ENCODE measurements around the gene OSBPL1A.

DNA sequence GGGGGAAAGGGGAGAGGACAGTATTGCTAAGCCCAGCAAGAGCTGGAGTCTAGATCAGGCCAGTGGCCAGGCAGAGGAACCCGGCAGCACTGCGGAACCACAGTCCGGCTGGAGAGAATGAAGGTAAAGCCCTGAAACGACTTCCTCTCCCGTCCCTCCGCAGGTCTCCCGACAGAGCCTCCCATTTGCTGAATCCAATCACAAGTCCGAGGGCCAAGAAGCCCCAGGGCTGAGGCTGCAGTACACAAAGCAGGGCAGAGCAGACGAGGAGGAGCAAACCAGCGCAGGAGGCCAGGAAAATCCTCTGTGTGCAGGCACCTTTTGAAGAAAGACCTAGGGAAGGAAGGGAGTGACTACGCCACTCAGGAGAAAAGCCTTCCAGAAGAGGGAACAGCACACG is 104.4 kb downstream of the OSBPL1A start:
- TF ChIP-seq, protein P1, sequence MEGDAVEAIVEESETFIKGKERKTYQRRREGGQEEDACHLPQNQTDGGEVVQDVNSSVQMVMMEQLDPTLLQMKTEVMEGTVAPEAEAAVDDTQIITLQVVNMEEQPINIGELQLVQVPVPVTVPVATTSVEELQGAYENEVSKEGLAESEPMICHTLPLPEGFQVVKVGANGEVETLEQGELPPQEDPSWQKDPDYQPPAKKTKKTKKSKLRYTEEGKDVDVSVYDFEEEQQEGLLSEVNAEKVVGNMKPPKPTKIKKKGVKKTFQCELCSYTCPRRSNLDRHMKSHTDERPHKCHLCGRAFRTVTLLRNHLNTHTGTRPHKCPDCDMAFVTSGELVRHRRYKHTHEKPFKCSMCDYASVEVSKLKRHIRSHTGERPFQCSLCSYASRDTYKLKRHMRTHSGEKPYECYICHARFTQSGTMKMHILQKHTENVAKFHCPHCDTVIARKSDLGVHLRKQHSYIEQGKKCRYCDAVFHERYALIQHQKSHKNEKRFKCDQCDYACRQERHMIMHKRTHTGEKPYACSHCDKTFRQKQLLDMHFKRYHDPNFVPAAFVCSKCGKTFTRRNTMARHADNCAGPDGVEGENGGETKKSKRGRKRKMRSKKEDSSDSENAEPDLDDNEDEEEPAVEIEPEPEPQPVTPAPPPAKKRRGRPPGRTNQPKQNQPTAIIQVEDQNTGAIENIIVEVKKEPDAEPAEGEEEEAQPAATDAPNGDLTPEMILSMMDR (IDR thresholded peaks at IDR 0.05): no peak
- TF ChIP-seq EP300 (IDR thresholded peaks at IDR 0.05): no peak
